ENCODE data around the gene SVEP1.
"Not testable (repeated sequence)": the region's sequence is repeated elsewhere in the genome, so short reads cannot be mapped to it uniquely, and the experiment has no call there.

SVEP1 gene

DNA sequence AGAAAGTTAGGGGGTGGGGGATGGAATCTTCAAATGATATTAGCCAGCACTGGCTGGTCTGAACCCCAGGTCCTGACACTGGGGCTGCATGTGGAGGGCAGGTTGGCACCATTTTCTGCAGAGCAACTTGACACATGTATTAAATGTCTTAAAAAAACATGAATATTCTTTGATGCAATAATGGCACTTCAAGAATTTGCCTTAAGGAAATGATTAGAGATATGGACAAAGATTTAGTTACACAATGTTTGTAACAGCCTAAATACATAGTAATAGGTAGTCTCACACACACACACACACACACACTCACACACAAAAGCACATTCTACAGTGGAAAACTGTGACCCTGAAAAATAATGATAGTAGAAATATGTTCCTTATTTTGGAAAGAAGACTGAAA, 3.6 kb downstream of the SVEP1 start:
- DNase-seq: no peak

GRCh38 chr9:110575169-110575568, 4.4 kb downstream of the SVEP1 start:
- no peak for DNase-seq

DNA sequence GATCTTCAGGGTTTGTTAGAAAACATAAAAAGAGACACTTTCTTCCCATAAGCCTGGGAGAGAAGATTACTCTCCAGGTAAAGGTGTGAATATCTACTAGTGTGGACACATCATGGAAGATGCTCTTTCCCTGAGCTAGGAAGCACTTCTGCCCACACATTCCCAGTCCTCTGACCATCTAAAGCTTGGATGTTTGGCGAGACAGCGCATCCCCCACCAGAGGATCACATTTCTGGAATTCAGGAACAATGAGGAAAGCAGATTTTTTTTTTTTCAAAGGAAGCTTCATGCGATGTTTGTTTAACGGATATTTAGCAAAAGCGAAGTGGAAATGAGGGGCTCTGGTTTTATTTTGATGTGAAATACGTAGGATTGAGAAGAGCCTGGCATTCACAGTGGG, 6.2 kb downstream of the SVEP1 start:
- DNase-seq: no peak

GRCh38 chr9:110571801-110572483, 7.6 kb downstream of the SVEP1 start:
- DNase-seq: no peak

DNA sequence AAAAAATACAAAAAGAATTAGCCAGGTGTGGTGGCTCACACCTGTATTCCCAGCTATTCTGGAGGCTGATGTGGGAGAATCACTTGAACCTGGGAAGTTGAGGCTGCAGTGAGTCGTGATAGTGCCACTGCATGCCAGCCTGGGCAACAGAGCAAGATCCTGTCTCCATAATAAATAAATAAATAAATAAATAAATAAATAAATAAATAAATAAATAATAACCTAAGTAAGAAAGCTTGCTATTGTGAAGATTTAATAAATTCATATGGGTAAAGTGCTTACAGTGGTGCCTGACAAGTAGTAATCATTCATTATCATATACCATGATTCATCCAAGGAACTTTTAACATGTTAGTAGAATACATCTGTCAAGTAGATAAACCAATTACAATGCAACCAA, 13.4 kb downstream of the SVEP1 start:
- no peak for DNase-seq

- no peak for DNase-seq
Observed at GRCh38 chr9:110561826-110562225, 17.7 kb downstream of the SVEP1 start.

- DNase-seq: no peak
Observed at GRCh38 chr9:110559869-110560268, 19.7 kb downstream of the SVEP1 start.

- DNase-seq: no peak
Observed at GRCh38 chr9:110555551-110556331, 23.8 kb downstream of the SVEP1 start.

DNA sequence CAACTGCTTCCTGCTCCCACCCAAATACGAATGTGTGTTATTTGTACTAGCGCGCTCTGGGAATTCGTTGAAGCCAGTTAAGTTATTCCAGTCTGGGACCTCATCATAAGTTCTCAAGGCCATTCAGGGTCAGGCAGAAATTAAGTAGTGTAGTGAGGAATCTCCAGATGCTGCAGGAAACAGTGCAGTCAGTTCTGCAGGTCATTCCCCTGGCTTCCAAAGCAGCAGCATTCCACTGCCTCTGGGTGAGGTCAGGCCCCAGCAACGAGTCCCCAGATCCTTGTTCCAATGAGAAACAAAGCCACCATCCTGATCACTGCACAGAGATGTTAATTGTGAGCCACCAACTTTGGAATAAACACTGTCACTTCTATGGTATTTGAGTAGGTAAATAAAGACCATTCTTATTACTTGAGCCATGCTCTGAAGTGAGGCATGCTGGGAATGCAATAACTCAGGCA, 33.1 kb downstream of the SVEP1 start:
- DNase-seq: no peak

DNA sequence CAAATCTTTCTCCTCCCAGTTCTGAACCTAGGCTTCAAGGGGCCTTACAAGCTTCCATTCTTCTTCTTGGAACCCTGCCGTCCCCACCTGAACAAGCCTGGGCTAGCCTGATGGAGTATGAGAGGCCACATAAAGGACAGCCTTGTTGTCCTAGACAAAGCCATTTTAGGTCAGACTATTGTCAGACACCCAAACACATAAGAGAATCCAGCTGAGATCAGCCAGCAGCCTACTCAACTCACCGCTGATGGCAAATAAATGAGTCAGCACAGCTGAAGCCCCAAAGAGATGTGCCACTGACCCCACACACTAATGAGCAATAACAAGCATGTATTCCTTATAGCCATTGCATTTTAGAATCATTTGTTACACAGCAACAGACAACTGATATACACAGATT, 33.8 kb downstream of the SVEP1 start:
- no peak for DNase-seq

- no peak for DNase-seq
Observed at GRCh38 chr9:110543631-110544051, 35.9 kb downstream of the SVEP1 start.

DNA sequence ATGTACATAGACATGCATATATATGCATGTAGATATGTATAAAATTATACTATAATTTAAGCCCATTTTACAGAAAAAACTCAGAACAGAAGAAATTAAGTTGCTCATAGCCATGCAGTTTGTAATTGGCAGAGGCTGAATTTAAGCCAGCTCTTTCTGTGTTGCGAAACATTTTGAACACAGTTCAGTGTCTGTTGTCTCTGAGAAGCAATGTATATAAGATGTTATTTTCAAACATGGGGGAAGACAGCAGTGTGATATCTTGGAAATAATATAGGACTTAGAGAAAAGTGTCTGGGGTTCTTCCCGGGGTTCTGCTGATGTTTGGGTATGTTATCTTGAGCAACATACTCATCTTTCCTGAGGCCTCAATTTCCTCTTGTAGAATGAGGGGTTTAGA, 37.6 kb downstream of the SVEP1 start:
- no peak for DNase-seq

DNA sequence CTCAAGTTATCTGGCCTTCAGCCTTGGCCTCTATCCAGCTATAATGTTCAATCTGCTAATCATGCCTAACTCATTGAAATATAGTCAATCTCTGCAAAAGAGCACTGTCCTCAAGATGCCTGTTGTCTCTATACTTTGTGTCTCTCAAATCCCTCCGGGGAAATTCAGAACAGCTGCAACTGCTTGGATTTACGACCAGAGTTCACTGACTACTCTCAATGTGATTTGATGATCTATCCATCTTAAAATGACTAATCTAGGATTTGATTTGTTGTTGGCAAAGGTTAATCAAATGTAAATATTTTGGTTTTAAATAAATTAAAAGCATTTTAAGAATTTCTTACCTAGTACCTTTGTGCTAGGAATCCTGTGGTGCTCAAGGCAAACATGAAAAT, 40.9 kb downstream of the SVEP1 start:
- DNase-seq: no peak

GRCh38 chr9:110537841-110538646, 41.5 kb downstream of the SVEP1 start:
- DNase-seq: no peak

DNA sequence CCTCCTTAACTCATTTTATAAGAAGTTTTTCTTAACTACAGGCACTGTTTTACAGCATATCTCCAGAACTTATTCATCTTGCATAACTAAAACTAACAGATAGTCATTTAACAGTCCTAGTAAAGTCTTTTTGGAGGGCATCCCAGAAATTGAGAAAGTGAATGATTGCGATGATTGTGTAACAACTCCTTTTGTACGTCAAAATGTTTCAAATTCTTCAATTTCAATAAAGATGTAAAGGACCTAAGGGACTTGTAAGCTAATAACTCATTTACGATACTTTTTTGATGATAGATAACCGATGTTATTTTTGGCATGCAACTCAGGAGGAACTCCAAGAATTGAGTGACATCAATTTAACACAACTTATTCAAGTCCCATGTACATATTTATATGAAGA, 42.7 kb downstream of the SVEP1 start:
- no peak for DNase-seq

- not testable (repeated sequence) for DNase-seq
Observed at GRCh38 chr9:110534162-110534561, 45.4 kb downstream of the SVEP1 start.

DNA sequence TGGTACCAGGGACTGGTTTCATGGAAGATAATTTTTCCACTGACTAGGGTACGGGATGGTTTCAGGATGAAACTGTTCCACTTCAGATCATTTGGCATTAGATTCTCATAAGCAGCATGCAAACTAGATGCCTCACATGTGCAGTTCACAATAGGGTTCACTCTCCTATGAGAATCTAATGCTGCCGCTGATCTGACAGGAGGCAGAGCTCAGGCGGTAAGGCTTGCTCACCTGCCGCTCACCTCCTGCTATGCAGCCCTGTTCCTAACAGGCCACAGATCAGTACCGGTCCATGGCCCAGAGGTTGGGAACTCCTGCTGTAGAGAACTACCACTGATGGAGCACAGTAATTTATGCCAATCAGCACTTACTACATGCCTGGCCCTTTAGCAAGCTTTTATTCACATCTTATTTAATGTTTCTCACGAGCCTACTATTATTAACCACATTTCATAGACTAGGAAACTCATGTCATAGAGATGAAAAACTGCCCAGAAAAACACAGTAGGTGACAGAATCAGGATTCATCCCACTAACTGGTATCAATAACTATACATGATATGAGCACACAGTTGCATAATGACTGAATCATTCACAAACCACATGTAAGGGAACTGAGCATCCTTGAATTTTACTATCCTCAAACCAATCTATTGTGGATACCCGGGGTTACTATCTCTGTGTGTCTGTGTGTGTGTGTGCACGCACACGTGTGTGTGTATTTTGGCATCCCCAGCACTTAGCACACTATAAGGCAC, 46.5 kb downstream of the SVEP1 start:
- no peak for DNase-seq

DNA sequence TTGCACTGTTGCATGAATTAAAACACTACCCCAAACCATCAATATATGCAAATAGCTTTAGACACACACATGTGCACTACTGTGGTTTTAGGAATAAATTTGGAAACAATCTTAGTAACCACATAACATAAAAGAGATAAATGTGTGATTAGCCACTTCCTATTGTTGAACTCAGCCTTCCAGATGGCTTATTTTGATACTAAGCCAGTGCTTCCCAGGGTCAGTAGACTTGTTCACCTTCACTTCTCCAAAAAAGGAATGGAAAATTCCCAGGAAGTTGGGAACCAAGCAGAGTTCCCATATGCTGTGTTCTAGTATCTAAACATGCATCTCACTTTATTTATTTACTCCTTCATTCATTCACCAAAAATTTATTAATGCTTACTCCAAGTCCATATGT, 47.8 kb downstream of the SVEP1 start:
- DNase-seq: no peak

- not testable (repeated sequence) for DNase-seq
Observed at GRCh38 chr9:110531241-110531640, 48.3 kb downstream of the SVEP1 start.

GRCh38 chr9:110528645-110529044, 50.9 kb downstream of the SVEP1 start:
- DNase-seq: no peak

- DNase-seq: no peak
Observed at GRCh38 chr9:110526426-110526825, 53.1 kb downstream of the SVEP1 start.

GRCh38 chr9:110521206-110521605, 58.3 kb downstream of the SVEP1 start:
- no peak for DNase-seq

All from NCI-H2081 treated with DMSO at 0.1 percent for 48 hours (cell line).